ENCODE measurements around the gene EFCAB11. TPM values are rescaled to one million over a fixed set of nuclear protein-coding genes. Genes with fewer than 3 reads are reported as not detected.

EFCAB11 gene
- total and polyA plus RNA-seq, 2 of the 4 experiments (the other 2 are of a cell fraction) = 2.2 to 5.3 TPM

- Histone ChIP-seq H2BK15ac (ENCODE audit: low read depth, low read length) (0 out of 3 replicates have a peak overlapping the region, but pooled peaks have one; percentile 31), H2AK9ac (replicated peaks; ENCODE audit: low read depth, low read length, poor library complexity) (no peak overlapping the region), H2AK5ac (ENCODE audit: low read depth, low read length) (peak overlapping the region; percentile 84), H3K27me3 (ENCODE audit: control insufficient read depth, insufficient read depth, low read length) (no peaks in the 10 kb centered on the region), H2BK20ac (ENCODE audit: low read depth, low read length) (no peak overlapping the region), H2BK120ac (ENCODE audit: low read depth, low read length) (no peak overlapping the region), H2AFZ (replicated peaks; ENCODE audit: low read length, poor library complexity) (no peak overlapping the region), H3K23ac (ENCODE audit: low read depth, low read length) (no peak overlapping the region), H3K18ac (ENCODE audit: low read depth, low read length) (no peak overlapping the region), H4K8ac (ENCODE audit: low read depth in 2 of 2, low read length in 2 of 2) (peak overlapping the region in 1 of 2 experiments; percentile 24; a peak in 1 of 4 replicates), H3K27ac (ENCODE audit: insufficient read depth, low read length) (no peak overlapping the region), H3K4ac (ENCODE audit: low read depth, low read length) (no peak overlapping the region), H4K20me1 (ENCODE audit: insufficient read depth, low read length) (no peaks in the 10 kb centered on the region), H4K91ac (ENCODE audit: insufficient read depth, low read depth, low read length) (peak overlapping the region; percentile 31; the same call in 1 of the 2 replicates), H3K4me3 (ENCODE audit: insufficient read depth, low read depth, low read length) (no peak overlapping the region), H3K56ac (ENCODE audit: extremely low read depth, insufficient read depth, low read length) (no peak overlapping the region), H3K79me1 (ENCODE audit: low read depth in 1 of 2, low read length in 2 of 2) (0 out of 4 replicates have a peak, but pooled peaks cover 0 to 8% of the 10 kb centered on the region in 2 experiments), H3K9ac (ENCODE audit: low read depth, low read length) (no peak overlapping the region), H4K5ac (ENCODE audit: low read depth, low read length) (peak overlapping the region; percentile 53; the same call in 1 of the 2 replicates), H3K36me3 (ENCODE audit: control insufficient read depth, insufficient read depth, low read length) (no peaks in the 10 kb centered on the region), H3K9me1 (ENCODE audit: insufficient read depth, low read length) (peaks cover 13% of the 10 kb centered on the region), H2BK5ac (ENCODE audit: low read depth, low read length, poor library complexity, severe bottlenecking) (no peak overlapping the region), H3K9me3 (ENCODE audit: control insufficient read depth, insufficient read depth, low read length) (no peaks in the 10 kb centered on the region), H3K4me2 (ENCODE audit: low read depth, low read length) (no peak overlapping the region), H3K14ac (replicated peaks; ENCODE audit: low read depth, low read length) (0 out of 2 replicates have a peak overlapping the region, but pooled peaks have one; percentile 5), H3K4me1 (ENCODE audit: control insufficient read depth, insufficient read depth, low read length) (peaks cover 13% of the 10 kb centered on the region)
- TF ChIP-seq MAFK (IDR thresholded peaks at IDR 0.05; ENCODE audit: low read depth, low read length) = no peak
- intact Hi-C loops (cut with micrococcal nuclease) = loop anchor here (1.0 to 5.0 kb wide), 3 partner anchors 80 to 727 kb away; partner anchors contain the start of gene FOXN3
- dilution Hi-C loops (cut with HindIII; ENCODE audit: low sequenced_read_pairs, unreplicated experiment) = no loop called here
- ChIA-PET CTCF (no interaction called here), POLR2A (ENCODE audit: unreplicated experiment) (no interaction called here)
- in situ Hi-C loops (cut with MboI; ENCODE audit: low sequenced_read_pairs) = loop anchor here (25.0 kb wide), 1 partner anchor 730 kb away; no protein-coding TSS in a partner anchor
- no CpG with 5 or more reads among the region's 3 CpGs for WGBS, 2 experiments (ENCODE audit: extremely low coverage in 2 of 2, insufficient read length in 1 of 2)
- no peak for ATAC-seq (ENCODE audit: low read depth)
- BruUV-seq (replicated peaks) = no TSS peak
- DNase-seq = no peak
These were observed 187.4 kb downstream of the EFCAB11 start for GRCh38 chr14:89767131-89767530.
